ENCODE data around the gene C1orf226. TPM values are rescaled to one million over a fixed set of nuclear protein-coding genes. Genes with fewer than 3 reads are reported as not detected.

The C1orf226 gene
- total RNA-seq, 1 donor, result 0.09 TPM

GRCh38 chr1:162390396-162391185 lies 9.1 kb downstream of the C1orf226 start:
- no peak overlapping the region for H3K4me3 ChIP-seq (ENCODE audit: low read depth, low read length)
- DNase-seq (ENCODE audit: low read depth), result no peak
- no peak for TF ChIP-seq CTCF (IDR thresholded peaks at IDR 0.05; ENCODE audit: insufficient read depth, low read length)

GRCh38 chr1:162391790-162392563 lies 10.4 kb downstream of the C1orf226 start:
- H3K4me3 ChIP-seq (ENCODE audit: low read depth, low read length), result no peak overlapping the region
- peak; percentile 63 for DNase-seq (ENCODE audit: low read depth)
- TF ChIP-seq CTCF (IDR thresholded peaks at IDR 0.05; ENCODE audit: insufficient read depth, low read length), result peak; percentile 90

DNA sequence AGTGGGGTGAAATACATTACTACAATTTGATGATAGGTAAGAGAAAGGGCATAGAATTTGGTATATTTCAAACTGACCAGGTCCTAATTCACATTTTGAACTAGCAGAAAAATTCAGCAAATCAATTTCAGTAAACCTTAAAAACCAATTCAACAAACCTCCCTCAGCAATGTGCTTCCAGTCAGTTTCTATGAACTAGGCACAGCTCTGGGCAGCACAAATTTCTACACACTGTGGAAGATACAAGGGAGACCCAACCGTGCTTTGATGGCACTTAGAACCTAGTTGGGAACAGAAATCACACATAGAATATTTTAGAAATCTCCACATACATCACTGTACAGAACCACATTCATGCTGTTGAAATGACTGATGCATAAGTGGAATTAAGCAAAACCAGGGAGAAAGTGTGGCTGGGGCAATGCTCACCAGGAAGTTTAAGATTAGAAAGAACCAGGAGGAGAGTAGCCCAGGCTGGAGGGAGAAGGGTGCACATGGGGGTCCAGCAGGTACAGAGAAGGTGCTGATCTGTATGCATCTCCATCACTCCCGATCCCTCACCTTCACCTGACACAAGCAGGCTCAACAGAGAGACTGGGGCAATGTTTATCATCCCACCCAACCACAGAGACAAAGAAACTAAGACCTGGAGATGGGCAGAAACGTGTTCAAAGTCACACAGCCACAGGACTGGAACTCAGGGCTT lies 14.8 kb downstream of the C1orf226 start:
- TF ChIP-seq CTCF (IDR thresholded peaks at IDR 0.05; ENCODE audit: insufficient read depth, low read length), result no peak
- no peak overlapping the region for H3K4me3 ChIP-seq (ENCODE audit: low read depth, low read length)
- no peak for DNase-seq (ENCODE audit: low read depth)

DNA sequence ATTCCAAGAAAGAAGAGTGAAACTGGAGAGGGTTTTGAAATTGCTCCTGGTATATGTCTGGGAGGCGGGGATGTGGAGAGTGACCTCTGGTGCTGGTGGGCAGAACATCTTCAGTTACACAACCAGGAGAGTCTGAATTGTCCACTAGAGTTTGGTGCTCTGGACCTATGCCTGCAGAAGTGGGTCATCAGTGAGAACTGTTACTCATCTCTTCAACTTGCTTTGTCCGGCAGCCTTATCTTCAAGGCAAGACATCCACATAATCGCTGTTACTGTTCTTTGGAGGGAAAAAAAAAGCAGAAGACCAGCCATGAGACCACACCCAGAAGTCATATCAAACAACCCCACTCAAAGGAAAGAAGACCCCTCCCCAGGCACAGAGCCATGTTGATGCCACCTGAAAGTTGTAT lies 15.5 kb downstream of the C1orf226 start:
- TF ChIP-seq CTCF (IDR thresholded peaks at IDR 0.05; ENCODE audit: insufficient read depth, low read length), result no peak
- H3K4me3 ChIP-seq (ENCODE audit: low read depth, low read length), result no peak overlapping the region
- DNase-seq (ENCODE audit: low read depth), result peak; percentile 26

- no peak overlapping the region for H3K4me3 ChIP-seq (ENCODE audit: low read depth, low read length)
- no peak for TF ChIP-seq CTCF (IDR thresholded peaks at IDR 0.05; ENCODE audit: insufficient read depth, low read length)
- DNase-seq (ENCODE audit: low read depth), result no peak
Measured at GRCh38 chr1:162397943-162398560, 16.5 kb downstream of the C1orf226 start.

- TF ChIP-seq CTCF (IDR thresholded peaks at IDR 0.05; ENCODE audit: insufficient read depth, low read length), result no peak
- H3K4me3 ChIP-seq (ENCODE audit: low read depth, low read length), result no peak overlapping the region
- no peak for DNase-seq (ENCODE audit: low read depth)
Measured at GRCh38 chr1:162398999-162399580, 17.6 kb downstream of the C1orf226 start.

All from fibroblast of the aortic adventitia (primary cell).